Stimulated activated CD8-positive, alpha-beta memory T cell treated with anti-CD3 and anti-CD28 coated beads, Interleukin-15, amount 100 ng/mL, for 4 hours (primary cell): Measurements from ENCODE around the gene SAP30BP.

Experiments used
- DNase-seq, 2 donors: peaks; one replicate each; pipeline ENCODE4 v3.0.0-alpha.2; 2020; ENCODE audit warnings: low read depth in 2 of 2

SAP30BP gene

GRCh38 chr17:75666959-75667790, at the start of gene SAP30BP, which contains the start of gene RECQL5:
SAP30BP (plus strand) TSS chr17:75667338; CDS start chr17:75667373, 35 bp downstream.
RECQL5 (minus strand) TSS chr17:75667154; CDS start chr17:75666557, 597 bp downstream.
- peak; percentile 94 to 97 for DNase-seq

GRCh38 chr17:75617675-75618074, 49.5 kb upstream of the SAP30BP start:
- DNase-seq, result no peak

- DNase-seq, result no peak
Measured at GRCh38 chr17:75619506-75620431, 47.4 kb upstream of the SAP30BP start.

GRCh38 chr17:75621489-75621888, 45.6 kb upstream of the SAP30BP start:
- no peak for DNase-seq

GRCh38 chr17:75622076-75622475, 45.1 kb upstream of the SAP30BP start:
- DNase-seq, result no peak

GRCh38 chr17:75622771-75623273, 44.3 kb upstream of the SAP30BP start:
- DNase-seq, result no peak

GRCh38 chr17:75623386-75623785, 43.8 kb upstream of the SAP30BP start:
- no peak for DNase-seq

GRCh38 chr17:75624021-75624420, 43.1 kb upstream of the SAP30BP start:
- no peak for DNase-seq

- DNase-seq, result no peak
Measured at GRCh38 chr17:75624714-75625345, 42.3 kb upstream of the SAP30BP start.

GRCh38 chr17:75625813-75626486, 41.2 kb upstream of the SAP30BP start:
- no peak for DNase-seq

- no peak for DNase-seq
Measured at GRCh38 chr17:75626496-75627038, 40.6 kb upstream of the SAP30BP start.

- DNase-seq, result no peak
Measured at GRCh38 chr17:75627094-75627493, 40.0 kb upstream of the SAP30BP start.

- no peak for DNase-seq
Measured at GRCh38 chr17:75628425-75628824, 38.7 kb upstream of the SAP30BP start.

GRCh38 chr17:75629157-75629556, 38.0 kb upstream of the SAP30BP start:
- DNase-seq, result no peak

- no peak for DNase-seq
Measured at GRCh38 chr17:75630071-75630917, 36.8 kb upstream of the SAP30BP start.

GRCh38 chr17:75631353-75631752, 35.8 kb upstream of the SAP30BP start:
- DNase-seq, result no peak

- DNase-seq, result no peak
Measured at GRCh38 chr17:75632428-75632827, 34.7 kb upstream of the SAP30BP start.

GRCh38 chr17:75632863-75633485, 34.2 kb upstream of the SAP30BP start, which contains the start of gene SMIM5:
SMIM5 (plus strand) TSS chr17:75633434; CDS start chr17:75640202, 6,768 bp downstream.
- DNase-seq, result peak; percentile 55
